HEK293 (cell line): ENCODE results near the gene NT5C1B.

Experiments used
- CTCF ChIA-PET: fragments of 350-600 bp; formaldehyde crosslinking; extraction: SDS; loops from one replicate; lab custom pipeline; 2021; ENCODE audit warnings: antibody characterized with exemption; lab: Yijun Ruan, JAX
- POLR2A ChIA-PET: fragments of 300-600 bp; formaldehyde crosslinking; extraction: SDS; loops from one replicate; lab custom pipeline; 2020; ENCODE audit warnings: antibody characterized with exemption, inconsistent platforms; lab: Yijun Ruan, JAX
- H3K27ac ChIP-seq: fragments of 200-500 bp; sonication (Bioruptor generic); 2 replicates; pipeline ENCODE4 v1.5.1; 2014; ENCODE audit warnings: low read depth, low read length, control low read depth, inconsistent platforms; ENCODE audit errors: extremely low read depth
- H3K36me3 ChIP-seq, 2 experiments: fragments of 200-500 bp in 1 of 2; sonication (Bioruptor generic) in 1 of 2; 1 replicate in 1 of 2; 2 replicates in 1 of 2; pipeline ENCODE4 v1.5.1; 2014 to 2017; ENCODE audit warnings: inconsistent platforms in 2 of 2, low read length in 2 of 2; ENCODE audit not compliant: control insufficient read depth in 2 of 2, insufficient read depth in 1 of 2
- H3K4me1 ChIP-seq: fragments of 200-500 bp; sonication (Bioruptor generic); 2 replicates; pipeline ENCODE4 v1.5.1; 2014; ENCODE audit warnings: mild to moderate bottlenecking, low read length, inconsistent platforms; ENCODE audit not compliant: control insufficient read depth, insufficient read depth
- H3K4me3 ChIP-seq: 2 replicates; pipeline ENCODE4 v1.5.1; 2011; ENCODE audit warnings: low read depth, mild to moderate bottlenecking, control low read depth, low read length, moderate library complexity
- H3K9me3 ChIP-seq: fragments of 200-500 bp; sonication (Bioruptor generic); 2 replicates; pipeline ENCODE4 v1.5.1; 2014; ENCODE audit warnings: low read depth, low read length, inconsistent platforms; ENCODE audit not compliant: control insufficient read depth, insufficient read depth
- EGR2 ChIP-seq: fragments of 450-650 bp; formaldehyde crosslinking; IDR thresholded peaks from 2 replicates; pipeline ENCODE4 v1.5.1; 2016; ENCODE audit warnings: low read depth, missing biosample characterization, missing genetic modification characterization
- GLIS1 ChIP-seq: fragments of 450-650 bp; formaldehyde crosslinking; IDR thresholded peaks from 2 replicates; pipeline ENCODE4 v1.5.1; 2016; ENCODE audit warnings: missing biosample characterization, missing genetic modification characterization
- MEIS1 ChIP-seq: sonication (generic); formaldehyde crosslinking; IDR thresholded peaks from 2 replicates; pipeline ENCODE4 v1.8.1; 2022; ENCODE audit warnings: missing genetic modification reagents, mild to moderate bottlenecking, borderline replicate concordance
- MYNN ChIP-seq: fragments of 450-650 bp; formaldehyde crosslinking; IDR thresholded peaks from 2 replicates; pipeline ENCODE4 v1.5.1; 2016; ENCODE audit warnings: missing biosample characterization, missing genetic modification characterization, borderline replicate concordance
- TRIM28 ChIP-seq: IDR thresholded peaks from 2 replicates; pipeline ENCODE4 v1.6.1; 2011; ENCODE audit warnings: low read length, control low read depth, borderline replicate concordance
- ZBTB17 ChIP-seq: fragments of 450-650 bp; formaldehyde crosslinking; IDR thresholded peaks from 2 replicates; pipeline ENCODE4 v1.5.1; 2016; ENCODE audit warnings: missing biosample characterization, missing genetic modification characterization
- ZBTB21 ChIP-seq: fragments of 450-650 bp; formaldehyde crosslinking; IDR thresholded peaks from 2 replicates; pipeline ENCODE4 v1.5.1; 2017; ENCODE audit warnings: missing biosample characterization, missing genetic modification characterization
- ZFP69B ChIP-seq: fragments of 450-650 bp; formaldehyde crosslinking; IDR thresholded peaks from 2 replicates; pipeline ENCODE4 v1.5.1; 2016; ENCODE audit warnings: missing biosample characterization, missing genetic modification characterization
- ZNF112 ChIP-seq: fragments of 450-650 bp; formaldehyde crosslinking; IDR thresholded peaks from 2 replicates; pipeline ENCODE4 v1.5.0; 2017; ENCODE audit warnings: missing biosample characterization, missing genetic modification characterization
- ZNF202 ChIP-seq: fragments of 450-650 bp; formaldehyde crosslinking; IDR thresholded peaks from 2 replicates; pipeline ENCODE4 v1.5.1; 2016; ENCODE audit warnings: missing biosample characterization, missing genetic modification characterization, borderline replicate concordance
- ZNF302 ChIP-seq: fragments of 450-650 bp; formaldehyde crosslinking; IDR thresholded peaks from 2 replicates; pipeline ENCODE4 v1.5.1; 2016; ENCODE audit warnings: missing biosample characterization, missing genetic modification characterization, low read depth
- ZNF394 ChIP-seq: fragments of 450-650 bp; formaldehyde crosslinking; IDR thresholded peaks from 2 replicates; pipeline ENCODE4 v1.5.1; 2016; ENCODE audit warnings: missing biosample characterization, missing genetic modification characterization, mild to moderate bottlenecking, moderate library complexity, borderline replicate concordance
- ZNF416 ChIP-seq: fragments of 450-650 bp; formaldehyde crosslinking; IDR thresholded peaks from 2 replicates; pipeline ENCODE4 v1.5.1; 2016; ENCODE audit warnings: missing biosample characterization, missing genetic modification characterization
- ZNF510 ChIP-seq: fragments of 450-650 bp; formaldehyde crosslinking; IDR thresholded peaks from 2 replicates; pipeline ENCODE4 v1.5.1; 2018; ENCODE audit warnings: mild to moderate bottlenecking, missing genetic modification characterization, missing biosample characterization; ENCODE audit not compliant: insufficient replicate concordance
- ZNF521 ChIP-seq: fragments of 450-650 bp; formaldehyde crosslinking; IDR thresholded peaks from 2 replicates; pipeline ENCODE4 v1.5.1; 2017; ENCODE audit warnings: missing biosample characterization, mild to moderate bottlenecking, missing genetic modification characterization
- ZNF530 ChIP-seq: fragments of 450-650 bp; formaldehyde crosslinking; IDR thresholded peaks from 2 replicates; pipeline ENCODE4 v1.5.1; 2016; ENCODE audit warnings: low read depth, missing biosample characterization, missing genetic modification characterization
- ZNF658 ChIP-seq: fragments of 450-650 bp; formaldehyde crosslinking; IDR thresholded peaks from 2 replicates; pipeline ENCODE4; 2016; ENCODE audit warnings: missing biosample characterization, missing genetic modification characterization
- ZNF660 ChIP-seq: fragments of 450-650 bp; IDR thresholded peaks from 2 replicates; pipeline ENCODE4 v1.5.1; 2018; ENCODE audit warnings: missing biosample characterization, mild to moderate bottlenecking, missing genetic modification characterization
- ZNF664 ChIP-seq: fragments of 450-650 bp; formaldehyde crosslinking; IDR thresholded peaks from 2 replicates; pipeline ENCODE4 v1.5.1; 2016; ENCODE audit warnings: missing biosample characterization, missing genetic modification characterization
- ZNF830 ChIP-seq: fragments of 450-650 bp; IDR thresholded peaks from 2 replicates; pipeline ENCODE4 v1.5.0; 2018; ENCODE audit warnings: missing biosample characterization, missing genetic modification characterization, low read depth, mild to moderate bottlenecking, moderate library complexity
- ZNF837 ChIP-seq: fragments of 450-650 bp; formaldehyde crosslinking; IDR thresholded peaks from 2 replicates; pipeline ENCODE4 v1.5.1; 2016; ENCODE audit warnings: missing biosample characterization, missing genetic modification characterization
- ZSCAN30 ChIP-seq: fragments of 450-650 bp; IDR thresholded peaks from 2 replicates; pipeline ENCODE4 v1.5.1; 2018; ENCODE audit warnings: missing biosample characterization, mild to moderate bottlenecking, missing genetic modification characterization, moderate library complexity
- TF ChIP-seq, protein P1 (sequence below): fragments of 450-650 bp; formaldehyde crosslinking; IDR thresholded peaks from 2 replicates; pipeline ENCODE4 v1.5.1; 2016; ENCODE audit warnings: missing biosample characterization, missing genetic modification characterization, borderline replicate concordance
- TF ChIP-seq, protein P2 (sequence below): fragments of 450-650 bp; formaldehyde crosslinking; IDR thresholded peaks from 2 replicates; pipeline ENCODE4 v1.5.1; 2016; ENCODE audit warnings: missing biosample characterization, missing genetic modification characterization
- TF ChIP-seq, protein P3 (sequence below): fragments of 450-650 bp; formaldehyde crosslinking; IDR thresholded peaks from 2 replicates; pipeline ENCODE4 v1.5.1; 2016; ENCODE audit warnings: missing biosample characterization, missing genetic modification characterization
- TF ChIP-seq, protein P4 (sequence below): fragments of 450-650 bp; formaldehyde crosslinking; IDR thresholded peaks from 2 replicates; pipeline ENCODE4 v1.5.1; 2016; ENCODE audit warnings: missing biosample characterization, missing genetic modification characterization
- TF ChIP-seq, protein P5 (sequence below): fragments of 450-650 bp; formaldehyde crosslinking; IDR thresholded peaks from 2 replicates; pipeline ENCODE4 v1.5.1; 2016; ENCODE audit warnings: missing biosample characterization, missing genetic modification characterization, borderline replicate concordance

NT5C1B gene

DNA sequence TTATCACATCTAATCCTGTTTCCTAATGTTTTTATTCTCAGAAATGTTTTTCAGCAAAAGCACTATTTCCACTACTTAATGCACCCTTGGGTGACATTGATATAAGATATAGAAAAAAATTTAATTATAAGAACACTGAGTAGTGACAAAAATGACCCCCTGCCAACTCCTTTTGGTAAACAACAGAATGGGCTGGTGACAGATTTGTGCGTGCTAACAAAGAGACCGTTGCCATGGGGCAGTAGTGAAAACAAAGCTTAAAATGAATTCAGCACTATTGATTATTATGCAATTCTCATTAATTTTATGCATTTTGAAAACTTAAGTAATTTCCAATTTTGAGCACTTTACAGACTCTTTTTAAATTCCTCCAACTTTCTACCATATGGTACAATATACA is 62.0 kb downstream of the NT5C1B start:
- Histone ChIP-seq H3K4me1 (no peaks in the 10 kb centered on the region), H3K4me3 (no peak overlapping the region), H3K9me3 (no peaks in the 10 kb centered on the region), H3K27ac (no peak overlapping the region), H3K36me3 (no peaks in the 10 kb centered on the region)
- CTCF ChIA-PET = no interaction called here
- POLR2A ChIA-PET = no interaction called here
- TF ChIP-seq ZNF510 (tag by site-specific recombination) = no peak
- no peak for TF ChIP-seq ZNF202 (tag by site-specific recombination)
- no peak for TF ChIP-seq MEIS1 (CRISPR knock-in tag)
- TF ChIP-seq ZNF664 (tag by site-specific recombination) = no peak
- TF ChIP-seq, protein P1, sequence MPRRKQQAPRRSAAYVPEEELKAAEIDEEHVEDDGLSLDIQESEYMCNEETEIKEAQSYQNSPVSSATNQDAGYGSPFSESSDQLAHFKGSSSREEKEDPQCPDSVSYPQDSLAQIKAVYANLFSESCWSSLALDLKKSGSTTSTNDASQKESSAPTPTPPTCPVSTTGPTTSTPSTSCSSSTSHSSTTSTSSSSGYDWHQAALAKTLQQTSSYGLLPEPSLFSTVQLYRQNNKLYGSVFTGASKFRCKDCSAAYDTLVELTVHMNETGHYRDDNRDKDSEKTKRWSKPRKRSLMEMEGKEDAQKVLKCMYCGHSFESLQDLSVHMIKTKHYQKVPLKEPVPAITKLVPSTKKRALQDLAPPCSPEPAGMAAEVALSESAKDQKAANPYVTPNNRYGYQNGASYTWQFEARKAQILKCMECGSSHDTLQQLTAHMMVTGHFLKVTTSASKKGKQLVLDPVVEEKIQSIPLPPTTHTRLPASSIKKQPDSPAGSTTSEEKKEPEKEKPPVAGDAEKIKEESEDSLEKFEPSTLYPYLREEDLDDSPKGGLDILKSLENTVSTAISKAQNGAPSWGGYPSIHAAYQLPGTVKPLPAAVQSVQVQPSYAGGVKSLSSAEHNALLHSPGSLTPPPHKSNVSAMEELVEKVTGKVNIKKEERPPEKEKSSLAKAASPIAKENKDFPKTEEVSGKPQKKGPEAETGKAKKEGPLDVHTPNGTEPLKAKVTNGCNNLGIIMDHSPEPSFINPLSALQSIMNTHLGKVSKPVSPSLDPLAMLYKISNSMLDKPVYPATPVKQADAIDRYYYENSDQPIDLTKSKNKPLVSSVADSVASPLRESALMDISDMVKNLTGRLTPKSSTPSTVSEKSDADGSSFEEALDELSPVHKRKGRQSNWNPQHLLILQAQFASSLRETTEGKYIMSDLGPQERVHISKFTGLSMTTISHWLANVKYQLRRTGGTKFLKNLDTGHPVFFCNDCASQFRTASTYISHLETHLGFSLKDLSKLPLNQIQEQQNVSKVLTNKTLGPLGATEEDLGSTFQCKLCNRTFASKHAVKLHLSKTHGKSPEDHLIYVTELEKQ (tag by site-specific recombination) = no peak
- TF ChIP-seq ZNF302 = no peak
- no peak for TF ChIP-seq ZNF660
- TF ChIP-seq, protein P2, sequence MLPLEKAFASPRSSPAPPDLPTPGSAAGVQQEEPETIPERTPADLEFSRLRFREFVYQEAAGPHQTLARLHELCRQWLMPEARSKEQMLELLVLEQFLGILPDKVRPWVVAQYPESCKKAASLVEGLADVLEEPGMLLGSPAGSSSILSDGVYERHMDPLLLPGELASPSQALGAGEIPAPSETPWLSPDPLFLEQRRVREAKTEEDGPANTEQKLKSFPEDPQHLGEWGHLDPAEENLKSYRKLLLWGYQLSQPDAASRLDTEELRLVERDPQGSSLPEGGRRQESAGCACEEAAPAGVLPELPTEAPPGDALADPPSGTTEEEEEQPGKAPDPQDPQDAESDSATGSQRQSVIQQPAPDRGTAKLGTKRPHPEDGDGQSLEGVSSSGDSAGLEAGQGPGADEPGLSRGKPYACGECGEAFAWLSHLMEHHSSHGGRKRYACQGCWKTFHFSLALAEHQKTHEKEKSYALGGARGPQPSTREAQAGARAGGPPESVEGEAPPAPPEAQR (tag by site-specific recombination) = no peak
- no peak for TF ChIP-seq ZNF837
- no peak for TF ChIP-seq ZNF112 (tag by site-specific recombination)
- no peak for TF ChIP-seq ZNF416 (tag by site-specific recombination)
- no peak for TF ChIP-seq ZNF830 (tag by site-specific recombination)

DNA sequence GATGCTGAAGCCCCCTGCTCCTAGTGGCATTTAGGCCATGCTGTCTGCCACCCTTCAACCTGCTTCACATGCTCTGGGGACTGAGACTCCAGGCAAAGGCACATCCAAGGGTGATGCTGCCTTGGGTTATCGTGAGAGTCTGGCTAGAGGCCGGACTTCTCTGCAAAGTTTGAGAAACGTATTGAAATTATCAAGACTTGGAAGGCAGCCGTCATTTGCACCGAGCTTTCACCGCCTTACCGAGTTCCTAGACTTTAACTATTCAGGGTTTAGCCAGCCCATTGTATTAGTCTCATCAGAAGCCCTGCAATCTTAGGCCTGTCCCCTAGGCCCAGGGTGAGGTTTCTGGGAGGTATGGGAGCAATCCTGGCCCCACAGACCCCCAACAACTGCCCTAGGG is 62.9 kb downstream of the NT5C1B start:
- POLR2A ChIA-PET = no interaction called here
- CTCF ChIA-PET = no interaction called here
- Histone ChIP-seq H3K36me3 (no peaks in the 10 kb centered on the region), H3K27ac (no peak overlapping the region), H3K4me3 (no peak overlapping the region), H3K9me3 (no peaks in the 10 kb centered on the region), H3K4me1 (no peaks in the 10 kb centered on the region)
- TF ChIP-seq ZNF394 (tag by site-specific recombination) (no peak), EGR2 (no peak), ZFP69B (tag by site-specific recombination) (no peak), MYNN (tag by site-specific recombination) (no peak), ZNF658 (tag by site-specific recombination) (no peak), TRIM28 (no peak), ZBTB17 (tag by site-specific recombination) (no peak), GLIS1 (no peak), ZBTB21 (tag by site-specific recombination) (no peak), ZNF521 (tag by site-specific recombination) (no peak), ZNF530 (tag by site-specific recombination) (no peak), ZSCAN30 (no peak)
- TF ChIP-seq, protein P3, sequence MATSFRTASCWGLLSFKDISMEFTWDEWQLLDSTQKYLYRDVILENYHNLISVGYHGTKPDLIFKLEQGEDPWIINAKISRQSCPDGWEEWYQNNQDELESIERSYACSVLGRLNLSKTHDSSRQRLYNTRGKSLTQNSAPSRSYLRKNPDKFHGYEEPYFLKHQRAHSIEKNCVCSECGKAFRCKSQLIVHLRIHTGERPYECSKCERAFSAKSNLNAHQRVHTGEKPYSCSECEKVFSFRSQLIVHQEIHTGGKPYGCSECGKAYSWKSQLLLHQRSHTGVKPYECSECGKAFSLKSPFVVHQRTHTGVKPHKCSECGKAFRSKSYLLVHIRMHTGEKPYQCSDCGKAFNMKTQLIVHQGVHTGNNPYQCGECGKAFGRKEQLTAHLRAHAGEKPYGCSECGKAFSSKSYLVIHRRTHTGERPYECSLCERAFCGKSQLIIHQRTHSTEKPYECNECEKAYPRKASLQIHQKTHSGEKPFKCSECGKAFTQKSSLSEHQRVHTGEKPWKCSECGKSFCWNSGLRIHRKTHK (tag by site-specific recombination) = no peak
- TF ChIP-seq, protein P4, sequence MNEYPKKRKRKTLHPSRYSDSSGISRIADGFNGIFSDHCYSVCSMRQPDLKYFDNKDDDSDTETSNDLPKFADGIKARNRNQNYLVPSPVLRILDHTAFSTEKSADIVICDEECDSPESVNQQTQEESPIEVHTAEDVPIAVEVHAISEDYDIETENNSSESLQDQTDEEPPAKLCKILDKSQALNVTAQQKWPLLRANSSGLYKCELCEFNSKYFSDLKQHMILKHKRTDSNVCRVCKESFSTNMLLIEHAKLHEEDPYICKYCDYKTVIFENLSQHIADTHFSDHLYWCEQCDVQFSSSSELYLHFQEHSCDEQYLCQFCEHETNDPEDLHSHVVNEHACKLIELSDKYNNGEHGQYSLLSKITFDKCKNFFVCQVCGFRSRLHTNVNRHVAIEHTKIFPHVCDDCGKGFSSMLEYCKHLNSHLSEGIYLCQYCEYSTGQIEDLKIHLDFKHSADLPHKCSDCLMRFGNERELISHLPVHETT (tag by site-specific recombination) = no peak
- TF ChIP-seq, protein P5, sequence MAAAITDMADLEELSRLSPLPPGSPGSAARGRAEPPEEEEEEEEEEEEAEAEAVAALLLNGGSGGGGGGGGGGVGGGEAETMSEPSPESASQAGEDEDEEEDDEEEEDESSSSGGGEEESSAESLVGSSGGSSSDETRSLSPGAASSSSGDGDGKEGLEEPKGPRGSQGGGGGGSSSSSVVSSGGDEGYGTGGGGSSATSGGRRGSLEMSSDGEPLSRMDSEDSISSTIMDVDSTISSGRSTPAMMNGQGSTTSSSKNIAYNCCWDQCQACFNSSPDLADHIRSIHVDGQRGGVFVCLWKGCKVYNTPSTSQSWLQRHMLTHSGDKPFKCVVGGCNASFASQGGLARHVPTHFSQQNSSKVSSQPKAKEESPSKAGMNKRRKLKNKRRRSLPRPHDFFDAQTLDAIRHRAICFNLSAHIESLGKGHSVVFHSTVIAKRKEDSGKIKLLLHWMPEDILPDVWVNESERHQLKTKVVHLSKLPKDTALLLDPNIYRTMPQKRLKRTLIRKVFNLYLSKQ (tag by site-specific recombination) = no peak
